Esophagus muscularis mucosa (tissue), 4 donors: ENCODE measurements around the gene ASMTL.

Experiments used
- CTCF ChIP-seq, 3 experiments: fragments of 200-600 bp in 2 of 3; fragments of 450-650 bp in 1 of 3; sonication (generic) in 2 of 3; IDR thresholded peaks; one replicate each; pipeline ENCODE4 v1.5.1; 2017 to 2019; ENCODE audit warnings: antibody characterized with exemption in 3 of 3, mild to moderate bottlenecking in 2 of 3, moderate library complexity in 1 of 3
- EP300 ChIP-seq: sonication (generic); formaldehyde crosslinking; IDR thresholded peaks from one replicate; pipeline ENCODE4 v1.6.1; 2017; ENCODE audit warnings: antibody characterized with exemption
- POLR2A ChIP-seq: fragments of 450-650 bp; IDR thresholded peaks from one replicate; pipeline ENCODE4 v1.6.1; 2017; ENCODE audit warnings: antibody characterized with exemption, moderate library complexity, mild to moderate bottlenecking, low read depth

- TF ChIP-seq POLR2A (no peak), CTCF (IDR thresholded peaks at IDR 0.05) (no peak), EP300 (no peak)
Measured at GRCh38 chrX:1418901-1419544, 33.7 kb downstream of the ASMTL start.
